Measurements from ENCODE around the gene TLX2. TPM values are rescaled to one million over a fixed set of nuclear protein-coding genes. Genes with fewer than 3 reads are reported as not detected.
A peak's percentile ranks its signal among the peaks of the same experiment; 100 is the strongest.

Gene TLX2
- total and polyA plus RNA-seq, 2 of the 8 experiments (the other 6 are each of a cell fraction or from before 2014, with no cell fraction given), result 0.06 to 0.17 TPM

DNA sequence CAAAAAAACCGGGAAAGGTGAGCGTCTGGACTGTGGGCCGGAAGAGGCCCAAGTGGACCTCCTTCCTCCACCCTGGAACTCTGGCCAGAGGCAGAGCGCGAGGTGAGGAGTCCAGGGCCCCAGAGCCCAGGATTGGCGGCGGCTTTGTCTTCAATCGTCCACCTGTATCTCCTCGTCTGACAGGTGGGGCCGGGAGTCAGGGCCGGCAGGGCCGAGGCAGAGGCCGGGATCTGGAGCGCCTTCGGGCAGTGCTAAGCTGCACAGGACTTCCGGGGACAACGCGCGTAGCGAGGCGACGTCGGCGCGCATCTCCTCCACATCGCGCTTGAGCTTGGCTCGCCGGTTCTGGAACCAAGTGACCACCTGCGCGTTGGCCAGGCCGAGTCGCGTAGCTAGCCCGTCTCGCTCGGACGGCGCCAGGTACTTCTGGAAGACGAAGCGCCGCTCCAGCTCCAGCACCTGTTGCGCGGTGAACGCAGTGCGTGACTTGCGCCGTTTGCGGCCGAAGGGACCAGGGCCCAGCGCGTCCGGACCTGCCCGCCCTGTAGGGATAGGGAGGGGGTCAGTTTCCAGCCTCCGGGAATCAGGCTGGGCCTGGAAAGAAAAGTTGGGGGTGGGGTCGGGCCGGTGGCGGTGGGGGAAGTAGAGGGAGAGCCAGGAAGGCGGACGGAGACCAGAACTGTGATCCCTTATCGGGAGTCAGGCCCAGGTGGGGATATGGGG is 16.3 kb upstream of the TLX2 start (continued):
- TF ChIP-seq SP4 (IDR thresholded peaks at IDR 0.05; ENCODE audit: low read length) (no peak), FOSL1 (IDR thresholded peaks at IDR 0.05; ENCODE audit: insufficient read depth, low read depth, low read length) (no peak), RBBP5 (IDR thresholded peaks at IDR 0.05; ENCODE audit: borderline replicate concordance, low read depth, low read length) (no peak), EGR1 (IDR thresholded peaks at IDR 0.05; ENCODE audit: borderline replicate concordance, low read depth, low read length) (no peak), HDAC6 (IDR thresholded peaks at IDR 0.05; ENCODE audit: low read depth, low read length) (no peak), EZH2 (IDR thresholded peaks at IDR 0.05; ENCODE audit: low read depth, low read length, severe bottlenecking) (peak; percentile 1), SP1 (IDR thresholded peaks at IDR 0.05; ENCODE audit: low read depth, low read length) (no peak), MAFK (IDR thresholded peaks at IDR 0.05; ENCODE audit: low read depth, low read length) (no peak), SUZ12 (IDR thresholded peaks at IDR 0.05; ENCODE audit: low read length) (peak; percentile 77), ASH2L (IDR thresholded peaks at IDR 0.05; ENCODE audit: low read length) (peak; percentile 64), RXRA (IDR thresholded peaks at IDR 0.05; ENCODE audit: insufficient read depth, low read depth, low read length) (no peak), NANOG (IDR thresholded peaks at IDR 0.05; ENCODE audit: insufficient read depth, low read depth, low read length, poor library complexity, severe bottlenecking) (no peak), TAF1 (IDR thresholded peaks at IDR 0.05; ENCODE audit: low read depth, low read length) (peak; percentile 30; the same call in 1 of the 2 replicates), TEAD4 (IDR thresholded peaks at IDR 0.05; ENCODE audit: low read depth, low read length) (no peak), RNF2 (IDR thresholded peaks at IDR 0.05; ENCODE audit: borderline replicate concordance, low read depth, low read length, missing control alignments, poor library complexity, severe bottlenecking) (peak; percentile 63), ATF2 (IDR thresholded peaks at IDR 0.05; ENCODE audit: low read length) (no peak), YY1 (IDR thresholded peaks at IDR 0.05; ENCODE audit: low read depth, low read length) (no peak), GTF2F1 (IDR thresholded peaks at IDR 0.05; ENCODE audit: borderline replicate concordance, low read depth, low read length) (no peak), CHD1 (IDR thresholded peaks at IDR 0.05; ENCODE audit: low read depth, low read length) (no peak), SIRT6 (IDR thresholded peaks at IDR 0.05; ENCODE audit: low read length) (no peak), SIX5 (IDR thresholded peaks at IDR 0.05; ENCODE audit: low read depth, low read length) (no peak), TAF7 (optimal IDR thresholded peaks at IDR 0.05; ENCODE audit: borderline replicate concordance, low read depth, low read length) (no peak), SIN3A (conservative IDR thresholded peaks at IDR 0.05 in 1 of 2, IDR thresholded peaks at IDR 0.05 in 1 of 2; ENCODE audit: low read depth in 1 of 2, low read length in 2 of 2) (peak in 1 of 2 experiments; percentile 27; a peak in 1 of 4 replicates)

Data from H1 (cell line).